Neuron (in vitro differentiated cells): Measurements from ENCODE around the gene RILPL1.
A peak's percentile ranks its signal among the peaks of the same experiment; 100 is the strongest.
"Not testable (repeated sequence)": the region's sequence is repeated elsewhere in the genome, so short reads cannot be mapped to it uniquely, and the experiment has no call there.

Source experiments
- H2AFZ ChIP-seq: one replicate; pipeline ENCODE4 v1.6.1; 2013; ENCODE audit warnings: low read depth, mild to moderate bottlenecking, inconsistent platforms, low read length, moderate library complexity
- H3K27me3 ChIP-seq: one replicate; pipeline ENCODE4 v1.6.1; 2013; ENCODE audit warnings: low read length; ENCODE audit not compliant: insufficient read depth
- H3K36me3 ChIP-seq: one replicate; pipeline ENCODE4 v1.6.1; 2013; ENCODE audit warnings: low read length; ENCODE audit not compliant: insufficient read depth
- H3K4me1 ChIP-seq: one replicate; pipeline ENCODE4 v1.6.1; 2013; ENCODE audit warnings: low read length; ENCODE audit not compliant: insufficient read depth
- H3K4me3 ChIP-seq: 2 replicates; pipeline ENCODE4 v1.5.1; 2013; ENCODE audit warnings: mild to moderate bottlenecking, low read length, moderate library complexity
- H3K9me3 ChIP-seq: one replicate; pipeline ENCODE4 v1.6.1; 2013; ENCODE audit warnings: low read length

Gene RILPL1

GRCh38 chr12:123548107-123548506 lies 14.6 kb upstream of the RILPL1 start:
- H3K4me3 ChIP-seq, result no peak overlapping the region
- no peaks in the 10 kb centered on the region for H3K9me3 ChIP-seq
- no peaks in the 10 kb centered on the region for H3K36me3 ChIP-seq
- no peak overlapping the region for H2AFZ ChIP-seq
- H3K27me3 ChIP-seq, result no peaks in the 10 kb centered on the region
- H3K4me1 ChIP-seq, result no peaks in the 10 kb centered on the region

- Histone ChIP-seq H3K27me3 (no peaks in the 10 kb centered on the region), H2AFZ (no peak overlapping the region), H3K4me3 (no peak overlapping the region), H3K36me3 (no peaks in the 10 kb centered on the region), H3K9me3 (no peaks in the 10 kb centered on the region), H3K4me1 (no peaks in the 10 kb centered on the region)
Observed at GRCh38 chr12:123546281-123546680, 12.8 kb upstream of the RILPL1 start.

GRCh38 chr12:123543541-123543940 lies 10.0 kb upstream of the RILPL1 start:
- no peak overlapping the region for H2AFZ ChIP-seq
- H3K4me3 ChIP-seq, result no peak overlapping the region
- no peaks in the 10 kb centered on the region for H3K4me1 ChIP-seq
- H3K27me3 ChIP-seq, result no peaks in the 10 kb centered on the region
- H3K9me3 ChIP-seq, result no peaks in the 10 kb centered on the region
- no peaks in the 10 kb centered on the region for H3K36me3 ChIP-seq

GRCh38 chr12:123540899-123541662 lies 7.6 kb upstream of the RILPL1 start:
- Histone ChIP-seq H3K9me3 (no peaks in the 10 kb centered on the region), H3K27me3 (no peaks in the 10 kb centered on the region), H3K4me1 (no peaks in the 10 kb centered on the region), H3K36me3 (no peaks in the 10 kb centered on the region), H3K4me3 (no peak overlapping the region), H2AFZ (no peak overlapping the region)

- not testable (repeated sequence) for H3K27me3 ChIP-seq, H3K9me3 ChIP-seq, H3K36me3 ChIP-seq, H3K4me1 ChIP-seq, H2AFZ ChIP-seq, H3K4me3 ChIP-seq
Observed at GRCh38 chr12:123535952-123536351, 2.4 kb upstream of the RILPL1 start.

GRCh38 chr12:123532808-123533649 lies 490 bp downstream of the RILPL1 start:
- Histone ChIP-seq H3K4me1 (peaks cover 10% of the 10 kb centered on the region), H3K9me3 (peaks cover 3% of the 10 kb centered on the region), H3K36me3 (peaks cover 15% of the 10 kb centered on the region), H3K4me3 (peak overlapping the region; percentile 84), H2AFZ (no peak overlapping the region), H3K27me3 (no peaks in the 10 kb centered on the region)

- no peak overlapping the region for H3K4me3 ChIP-seq
- peaks cover 10% of the 10 kb centered on the region for H3K4me1 ChIP-seq
- H3K36me3 ChIP-seq, result peaks cover 15% of the 10 kb centered on the region
- H3K9me3 ChIP-seq, result peaks cover 3% of the 10 kb centered on the region
- H3K27me3 ChIP-seq, result no peaks in the 10 kb centered on the region
- no peak overlapping the region for H2AFZ ChIP-seq
Observed at GRCh38 chr12:123532019-123532418, 1.5 kb downstream of the RILPL1 start.

GRCh38 chr12:123531091-123531490 lies 2.4 kb downstream of the RILPL1 start:
- H3K36me3 ChIP-seq, result peaks cover 15% of the 10 kb centered on the region
- no peak overlapping the region for H3K4me3 ChIP-seq
- H3K27me3 ChIP-seq, result no peaks in the 10 kb centered on the region
- peaks cover 3% of the 10 kb centered on the region for H3K9me3 ChIP-seq
- peaks cover 10% of the 10 kb centered on the region for H3K4me1 ChIP-seq
- no peak overlapping the region for H2AFZ ChIP-seq

GRCh38 chr12:123530668-123531067 lies 2.9 kb downstream of the RILPL1 start:
- Histone ChIP-seq H2AFZ (no peak overlapping the region), H3K4me3 (no peak overlapping the region), H3K36me3 (peaks cover 15% of the 10 kb centered on the region), H3K27me3 (no peaks in the 10 kb centered on the region), H3K4me1 (peaks cover 10% of the 10 kb centered on the region), H3K9me3 (peaks cover 3% of the 10 kb centered on the region)

- Histone ChIP-seq H3K4me1 (peaks cover 10% of the 10 kb centered on the region), H3K4me3 (no peak overlapping the region), H3K36me3 (peaks cover 15% of the 10 kb centered on the region), H3K9me3 (peaks cover 3% of the 10 kb centered on the region), H2AFZ (no peak overlapping the region), H3K27me3 (no peaks in the 10 kb centered on the region)
Observed at GRCh38 chr12:123529686-123530085, 3.8 kb downstream of the RILPL1 start.

- H3K27me3 ChIP-seq, result no peaks in the 10 kb centered on the region
- peaks cover 3% of the 10 kb centered on the region for H3K9me3 ChIP-seq
- H3K4me3 ChIP-seq, result no peak overlapping the region
- H2AFZ ChIP-seq, result no peak overlapping the region
- H3K4me1 ChIP-seq, result peaks cover 10% of the 10 kb centered on the region
- peaks cover 17% of the 10 kb centered on the region for H3K36me3 ChIP-seq
Observed at GRCh38 chr12:123528858-123529257, 4.7 kb downstream of the RILPL1 start.

GRCh38 chr12:123526542-123527080 lies 6.9 kb downstream of the RILPL1 start:
- peaks cover 3% of the 10 kb centered on the region for H3K4me1 ChIP-seq
- H2AFZ ChIP-seq, result no peak overlapping the region
- no peak overlapping the region for H3K4me3 ChIP-seq
- H3K36me3 ChIP-seq, result peaks cover 35% of the 10 kb centered on the region
- peaks cover 3% of the 10 kb centered on the region for H3K9me3 ChIP-seq
- no peaks in the 10 kb centered on the region for H3K27me3 ChIP-seq

GRCh38 chr12:123524378-123524777 lies 9.1 kb downstream of the RILPL1 start:
- peaks cover 42% of the 10 kb centered on the region for H3K36me3 ChIP-seq
- H2AFZ ChIP-seq, result no peak overlapping the region
- peaks cover 3% of the 10 kb centered on the region for H3K9me3 ChIP-seq
- no peaks in the 10 kb centered on the region for H3K4me1 ChIP-seq
- H3K4me3 ChIP-seq, result no peak overlapping the region
- H3K27me3 ChIP-seq, result no peaks in the 10 kb centered on the region
